Measurements from ENCODE around the gene RER1.

- TF ChIP-seq CTCF (conservative IDR thresholded peaks at IDR 0.05 in 1 of 2, IDR thresholded peaks at IDR 0.05 in 1 of 2; ENCODE audit: extremely low read depth in 1 of 2, insufficient read depth in 1 of 2, low read depth in 1 of 2, low read length in 2 of 2) (no peak), EZH2 (IDR thresholded peaks at IDR 0.05; ENCODE audit: borderline replicate concordance, low read length) (no peak)
Measured at GRCh38 chr1:2351723-2352122, 39.9 kb upstream of the RER1 start.
